Karpas-422 (cell line): Measurements from ENCODE around the gene CYP4F22. TPM values are rescaled to one million over a fixed set of nuclear protein-coding genes. Genes with fewer than 3 reads are reported as not detected.
A peak's percentile ranks its signal among the peaks of the same experiment; 100 is the strongest.
"Not testable (repeated sequence)": the region's sequence is repeated elsewhere in the genome, so short reads cannot be mapped to it uniquely, and the experiment has no call there.

Experiments used
- DNase-seq: peaks from one replicate; pipeline ENCODE4 v3.0.0-alpha.2; 2015
- H2AFZ ChIP-seq: fragments of 200-600 bp; sonication (generic); 2 replicates; pipeline ENCODE4 v1.6.1; 2014; ENCODE audit warnings: antibody characterized with exemption, low read length, mixed read lengths
- H3K27ac ChIP-seq: fragments of 200-600 bp; sonication (generic); 2 replicates; pipeline ENCODE4 v1.5.1; 2014; ENCODE audit warnings: mild to moderate bottlenecking, low read length, moderate library complexity
- H3K27me3 ChIP-seq: fragments of 200-600 bp; sonication (generic); 2 replicates; pipeline ENCODE4 v1.6.1; 2014; ENCODE audit warnings: low read length, mixed read lengths
- H3K36me3 ChIP-seq: fragments of 200-600 bp; sonication (generic); 2 replicates; pipeline ENCODE4 v1.6.1; 2014; ENCODE audit warnings: low read length, mixed read lengths; ENCODE audit not compliant: insufficient read depth
- H3K4me1 ChIP-seq: fragments of 200-600 bp; sonication (generic); 2 replicates; pipeline ENCODE4 v1.6.1; 2014; ENCODE audit warnings: mild to moderate bottlenecking, low read length, mixed read lengths
- H3K4me2 ChIP-seq: fragments of 200-600 bp; sonication (generic); 2 replicates; pipeline ENCODE4 v1.6.1; 2014; ENCODE audit warnings: low read length, low read depth, mild to moderate bottlenecking; ENCODE audit not compliant: poor library complexity, severe bottlenecking
- H3K4me3 ChIP-seq: fragments of 200-600 bp; sonication (generic); 2 replicates; pipeline ENCODE4 v1.5.1; 2014; ENCODE audit warnings: mild to moderate bottlenecking, antibody characterized with exemption, low read length, mixed read lengths
- H3K79me2 ChIP-seq: fragments of 200-600 bp; sonication (generic); 2 replicates; pipeline ENCODE4 v1.6.1; 2014; ENCODE audit warnings: mild to moderate bottlenecking, low read length, mixed read lengths
- H3K9ac ChIP-seq: fragments of 200-600 bp; sonication (generic); 2 replicates; pipeline ENCODE4 v1.6.0; 2014; ENCODE audit warnings: low read length
- H3K9me2 ChIP-seq: fragments of 200-600 bp; sonication (generic), shearing (Covaris generic); replicated peaks from 2 replicates; pipeline ENCODE4 v1.6.0; 2014; ENCODE audit warnings: mild to moderate bottlenecking, low read length, moderate library complexity; ENCODE audit not compliant: insufficient read depth
- H3K9me3 ChIP-seq: fragments of 300-700, 200-600 bp; sonication (generic); 2 replicates; pipeline ENCODE4 v1.6.1; 2014; ENCODE audit warnings: low read length, mixed read lengths
- H4K20me1 ChIP-seq: fragments of 200-600 bp; sonication (generic); 2 replicates; pipeline ENCODE4 v1.6.1; 2014; ENCODE audit warnings: mild to moderate bottlenecking, antibody characterized with exemption, low read length, low read depth; ENCODE audit not compliant: insufficient read depth
- total RNA-seq: library from RNA; depleted of rRNA; stranded (reverse); fragments of >200 nt; shearing (Covaris generic); gene quantifications from 2 replicates; pipeline ENCODE4 v1.2.3, GENCODE V29; 2014; ENCODE audit warnings: low replicate concordance

Gene CYP4F22
- total RNA-seq, 1 experiment from 2014 or later = not detected

- Histone ChIP-seq H3K79me2 (no peaks in the 10 kb centered on the region), H3K4me1 (no peaks in the 10 kb centered on the region), H3K36me3 (no peaks in the 10 kb centered on the region), H3K9ac (no peak overlapping the region), H3K9me3 (no peaks in the 10 kb centered on the region), H3K4me2 (no peak overlapping the region), H3K27ac (no peak overlapping the region), H3K27me3 (no peaks in the 10 kb centered on the region), H3K4me3 (no peak overlapping the region), H4K20me1 (0 out of 2 replicates have a peak, but pooled peaks cover 3% of the 10 kb centered on the region), H3K9me2 (no peaks in the 10 kb centered on the region), H2AFZ (no peak overlapping the region)
- peak; percentile 89 for DNase-seq
These were observed 76.3 kb downstream of the CYP4F22 start for GRCh38 chr19:15584541-15585115.

GRCh38 chr19:15587663-15588062 is 79.3 kb downstream of the CYP4F22 start:
- H3K27ac ChIP-seq = no peak overlapping the region
- H3K36me3 ChIP-seq = no peaks in the 10 kb centered on the region
- H3K27me3 ChIP-seq = no peaks in the 10 kb centered on the region
- 0 out of 2 replicates have a peak, but pooled peaks cover 3% of the 10 kb centered on the region for H4K20me1 ChIP-seq
- H3K9me2 ChIP-seq = no peaks in the 10 kb centered on the region
- H3K9ac ChIP-seq = no peak overlapping the region
- no peak overlapping the region for H3K4me3 ChIP-seq
- no peaks in the 10 kb centered on the region for H3K4me1 ChIP-seq
- no peaks in the 10 kb centered on the region for H3K9me3 ChIP-seq
- H3K79me2 ChIP-seq = no peaks in the 10 kb centered on the region
- peak; percentile 68 for DNase-seq
- no peak overlapping the region for H3K4me2 ChIP-seq
- H2AFZ ChIP-seq = no peak overlapping the region

DNA sequence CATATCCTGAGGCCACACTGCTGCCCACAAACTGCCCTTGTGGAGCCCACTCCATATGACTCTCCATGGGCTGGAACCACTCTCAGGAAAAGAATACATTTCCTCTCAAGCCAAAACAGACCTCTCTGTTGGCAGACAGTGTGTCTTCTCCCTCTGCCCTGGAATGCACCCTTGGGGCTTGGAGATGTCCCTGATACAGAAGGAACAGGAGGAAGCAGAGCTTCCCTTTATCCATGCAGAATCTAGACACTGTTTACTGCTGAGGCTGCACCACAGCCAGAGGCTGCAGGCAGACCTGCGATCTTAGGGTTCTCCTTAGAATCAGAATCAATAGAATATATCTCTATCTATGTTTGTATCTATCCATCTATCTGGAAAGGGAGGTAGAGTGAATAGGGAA is 79.9 kb downstream of the CYP4F22 start:
- 0 out of 2 replicates have a peak, but pooled peaks cover 3% of the 10 kb centered on the region for H4K20me1 ChIP-seq
- no peak for DNase-seq
- H3K9ac ChIP-seq = no peak overlapping the region
- H3K79me2 ChIP-seq = no peaks in the 10 kb centered on the region
- no peak overlapping the region for H3K4me3 ChIP-seq
- no peak overlapping the region for H3K27ac ChIP-seq
- no peaks in the 10 kb centered on the region for H3K27me3 ChIP-seq
- H3K9me3 ChIP-seq = no peaks in the 10 kb centered on the region
- no peaks in the 10 kb centered on the region for H3K4me1 ChIP-seq
- no peak overlapping the region for H3K4me2 ChIP-seq
- H3K9me2 ChIP-seq = no peaks in the 10 kb centered on the region
- H3K36me3 ChIP-seq = no peaks in the 10 kb centered on the region
- H2AFZ ChIP-seq = no peak overlapping the region

DNA sequence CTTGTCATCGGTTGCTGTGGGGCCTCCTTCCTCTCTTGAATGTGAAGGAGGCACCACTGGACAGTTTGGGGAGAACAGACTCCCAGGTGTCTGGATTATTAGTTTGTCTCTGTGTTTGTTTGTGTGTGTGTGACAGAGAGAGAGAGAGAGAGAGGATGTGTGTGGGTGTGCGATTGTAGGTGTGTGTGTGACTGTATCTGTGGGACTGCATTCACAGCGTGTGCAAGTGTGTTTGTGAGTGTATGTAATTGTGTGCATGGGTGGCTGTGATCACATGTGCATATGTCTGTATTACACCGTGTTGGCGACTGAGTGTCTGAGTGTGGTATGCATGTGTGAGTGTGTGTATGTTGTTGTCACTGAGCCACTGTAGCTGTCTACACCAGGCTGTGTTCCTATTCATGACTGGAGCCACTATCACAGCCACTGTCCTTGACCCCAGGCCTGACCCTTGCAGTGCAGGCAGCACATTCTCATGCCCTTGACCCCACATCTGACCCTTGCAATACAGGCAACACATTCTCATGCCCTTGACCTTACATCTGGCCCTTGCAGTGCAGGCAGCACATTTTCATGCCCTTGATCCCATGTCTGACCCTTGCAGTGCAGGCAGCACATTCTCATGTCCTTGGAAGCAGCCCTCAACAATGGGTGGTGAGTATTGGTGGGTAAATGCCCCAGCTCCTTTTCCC is 81.6 kb downstream of the CYP4F22 start:
- no peak overlapping the region for H2AFZ ChIP-seq
- H3K36me3 ChIP-seq = no peaks in the 10 kb centered on the region
- no peaks in the 10 kb centered on the region for H3K27me3 ChIP-seq
- no peak overlapping the region for H3K27ac ChIP-seq
- no peaks in the 10 kb centered on the region for H4K20me1 ChIP-seq
- no peaks in the 10 kb centered on the region for H3K4me1 ChIP-seq
- no peak overlapping the region for H3K9ac ChIP-seq
- H3K9me3 ChIP-seq = no peaks in the 10 kb centered on the region
- no peak for DNase-seq
- no peak overlapping the region for H3K4me2 ChIP-seq
- no peaks in the 10 kb centered on the region for H3K9me2 ChIP-seq
- no peaks in the 10 kb centered on the region for H3K79me2 ChIP-seq
- no peak overlapping the region for H3K4me3 ChIP-seq

- no peaks in the 10 kb centered on the region for H3K36me3 ChIP-seq
- H3K9me2 ChIP-seq = no peaks in the 10 kb centered on the region
- H3K27me3 ChIP-seq = no peaks in the 10 kb centered on the region
- H3K4me3 ChIP-seq = no peak overlapping the region
- H3K9ac ChIP-seq = no peak overlapping the region
- H3K4me2 ChIP-seq = no peak overlapping the region
- DNase-seq = no peak
- no peaks in the 10 kb centered on the region for H3K79me2 ChIP-seq
- H3K27ac ChIP-seq = no peak overlapping the region
- H3K9me3 ChIP-seq = no peaks in the 10 kb centered on the region
- H3K4me1 ChIP-seq = no peaks in the 10 kb centered on the region
- no peaks in the 10 kb centered on the region for H4K20me1 ChIP-seq
- no peak overlapping the region for H2AFZ ChIP-seq
These were observed 83.5 kb downstream of the CYP4F22 start for GRCh38 chr19:15591796-15592195.

GRCh38 chr19:15592506-15592905 is 84.2 kb downstream of the CYP4F22 start:
- not testable (repeated sequence) for H3K4me3 ChIP-seq, H3K4me1 ChIP-seq, H3K27ac ChIP-seq, H2AFZ ChIP-seq, H3K36me3 ChIP-seq, H3K79me2 ChIP-seq, DNase-seq, H4K20me1 ChIP-seq, H3K9me3 ChIP-seq, H3K4me2 ChIP-seq, H3K27me3 ChIP-seq, H3K9ac ChIP-seq, H3K9me2 ChIP-seq

DNA sequence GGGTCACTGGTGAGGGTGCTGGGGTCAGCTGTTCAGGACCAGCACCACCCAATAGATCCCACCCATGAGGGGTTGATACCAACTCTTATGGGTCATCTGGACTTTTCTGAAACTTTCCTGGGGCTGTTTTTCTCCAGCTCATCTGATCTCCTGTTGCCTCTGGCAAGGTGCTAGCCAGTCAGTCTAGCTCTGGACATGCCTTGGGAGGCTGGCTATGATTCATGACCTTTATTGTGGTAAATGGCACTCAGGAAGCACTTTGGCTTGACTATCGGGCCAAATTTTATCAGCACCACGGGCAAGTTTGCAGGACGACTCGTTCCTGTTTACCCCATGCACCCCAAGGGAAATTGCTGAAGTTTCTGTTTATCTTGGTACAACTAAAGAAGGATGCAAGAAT is 85.4 kb downstream of the CYP4F22 start:
- not testable (repeated sequence) for H3K9ac ChIP-seq, H3K4me3 ChIP-seq, H4K20me1 ChIP-seq, DNase-seq, H3K9me2 ChIP-seq, H3K27me3 ChIP-seq, H3K36me3 ChIP-seq, H3K79me2 ChIP-seq, H3K4me1 ChIP-seq, H3K4me2 ChIP-seq, H3K27ac ChIP-seq, H3K9me3 ChIP-seq, H2AFZ ChIP-seq

- no peak overlapping the region for H2AFZ ChIP-seq
- DNase-seq = no peak
These were observed 86.7 kb downstream of the CYP4F22 start for GRCh38 chr19:15595069-15595468.

More at GRCh38 chr19:15595069-15595468, 86.7 kb downstream of the CYP4F22 start:
- Histone ChIP-seq H3K79me2 (no peaks in the 10 kb centered on the region), H3K9me2 (no peaks in the 10 kb centered on the region), H3K4me1 (no peaks in the 10 kb centered on the region), H3K4me2 (no peak overlapping the region), H4K20me1 (no peaks in the 10 kb centered on the region), H3K36me3 (no peaks in the 10 kb centered on the region), H3K9me3 (no peaks in the 10 kb centered on the region), H3K27me3 (no peaks in the 10 kb centered on the region), H3K4me3 (no peak overlapping the region), H3K27ac (no peak overlapping the region), H3K9ac (no peak overlapping the region)
